DMS114 treated with DMSO at 0.1 percent for 48 hours (cell line): Measurements from ENCODE around the gene ROR2.

Source experiments
- DNase-seq: peaks from one replicate; lab custom pipeline; 2025; ENCODE audit not compliant: unreplicated experiment; lab: John Stamatoyannopoulos, UW

ROR2 gene

DNA sequence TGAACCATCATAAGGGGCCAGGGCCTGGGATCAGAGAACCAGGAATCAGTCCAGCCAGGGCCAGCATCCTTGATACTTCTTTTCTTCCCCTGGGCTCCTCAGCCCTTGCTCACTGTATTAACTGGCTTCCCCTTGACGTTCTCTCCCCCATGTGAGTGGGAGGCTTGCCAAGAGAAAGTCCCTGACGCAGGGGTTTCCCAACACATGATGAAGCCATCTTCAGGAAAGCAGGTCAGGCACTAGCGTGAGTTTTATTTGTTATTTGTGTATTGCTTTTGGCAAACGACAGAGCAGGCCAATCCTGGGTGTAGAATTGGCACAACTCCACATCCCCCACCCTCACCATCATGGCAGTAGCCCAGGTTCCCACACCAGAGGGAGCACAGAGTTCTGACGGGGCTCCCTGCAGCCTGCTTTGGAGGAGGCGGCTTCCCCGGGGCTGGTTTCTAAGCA, 360.9 kb downstream of the ROR2 start:
- DNase-seq = no peak

- DNase-seq = no peak
Observed at GRCh38 chr9:91586282-91586681, 363.7 kb downstream of the ROR2 start.

DNA sequence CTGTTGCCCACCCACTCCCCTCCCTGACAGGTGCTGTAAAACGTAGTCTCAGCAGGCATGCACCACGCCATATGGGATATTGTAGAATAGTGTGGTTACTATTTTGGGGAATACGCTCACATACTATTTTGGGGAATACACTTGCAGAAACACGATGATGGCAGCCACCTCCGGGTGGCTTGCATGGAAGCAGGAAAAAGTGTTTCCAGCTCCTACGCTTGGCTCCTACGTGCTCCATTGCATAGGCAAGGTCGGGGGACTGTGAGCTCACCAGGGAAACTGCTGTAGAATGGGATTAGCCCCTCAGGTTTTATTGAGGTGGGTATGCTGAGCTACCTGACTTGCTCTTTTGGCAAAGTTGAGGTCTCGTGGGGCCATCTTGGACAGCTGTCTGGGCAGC, 366.1 kb downstream of the ROR2 start:
- no peak for DNase-seq

DNA sequence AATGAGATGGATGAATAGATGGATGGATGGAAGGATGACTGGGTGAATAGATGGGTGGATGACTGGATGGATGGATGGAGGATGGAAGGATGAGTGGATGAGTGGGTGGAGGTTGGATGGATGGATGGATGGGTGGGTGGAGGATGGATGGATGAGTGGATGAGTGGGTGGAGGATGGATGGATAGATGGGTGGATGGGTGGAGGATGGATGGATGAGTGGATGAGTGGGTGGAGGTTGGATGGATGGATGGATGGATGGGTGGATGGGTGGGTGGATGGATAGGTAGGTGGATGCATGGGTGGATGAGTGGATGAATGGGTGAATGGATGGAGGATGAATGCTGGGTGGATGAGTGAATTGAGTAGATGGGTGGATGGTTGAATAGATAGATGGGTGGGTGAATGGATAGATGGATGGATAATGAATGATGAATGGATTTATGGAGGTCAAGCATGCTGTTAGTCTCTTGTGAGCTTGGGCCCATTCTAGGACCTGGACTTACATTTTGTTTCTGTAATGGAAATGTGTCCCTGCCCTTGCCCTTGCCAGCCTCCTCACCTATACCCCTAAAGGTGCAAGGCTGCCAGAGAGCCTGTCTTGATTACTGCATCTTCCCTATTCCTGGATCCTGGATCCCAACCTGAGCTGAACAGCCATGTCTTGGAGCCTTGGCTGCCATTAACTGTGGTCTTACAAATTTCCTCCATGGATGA, 366.7 kb downstream of the ROR2 start:
- no peak for DNase-seq

GRCh38 chr9:91582181-91582580, 367.8 kb downstream of the ROR2 start:
- DNase-seq = no peak

GRCh38 chr9:91580136-91580535, 369.9 kb downstream of the ROR2 start:
- no peak for DNase-seq

DNA sequence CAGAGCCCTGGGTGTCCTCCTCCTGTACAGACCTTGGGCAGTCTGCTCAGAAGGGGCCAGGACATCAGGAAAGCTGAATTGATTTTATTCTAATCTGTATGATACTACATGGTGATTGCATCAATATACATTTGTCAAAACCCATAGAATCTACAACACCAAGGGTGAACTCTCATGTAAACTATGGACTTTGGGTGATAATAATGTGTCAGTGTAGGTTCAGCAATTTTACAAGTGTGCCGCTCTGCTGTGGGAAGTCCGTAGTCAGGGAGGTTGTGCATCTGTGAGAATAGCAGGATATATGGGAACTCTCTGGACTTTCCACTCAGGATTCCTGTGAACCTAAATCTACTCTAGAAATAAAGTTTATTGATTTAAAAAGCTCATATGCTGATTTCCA, 371.1 kb downstream of the ROR2 start:
- no peak for DNase-seq

DNA sequence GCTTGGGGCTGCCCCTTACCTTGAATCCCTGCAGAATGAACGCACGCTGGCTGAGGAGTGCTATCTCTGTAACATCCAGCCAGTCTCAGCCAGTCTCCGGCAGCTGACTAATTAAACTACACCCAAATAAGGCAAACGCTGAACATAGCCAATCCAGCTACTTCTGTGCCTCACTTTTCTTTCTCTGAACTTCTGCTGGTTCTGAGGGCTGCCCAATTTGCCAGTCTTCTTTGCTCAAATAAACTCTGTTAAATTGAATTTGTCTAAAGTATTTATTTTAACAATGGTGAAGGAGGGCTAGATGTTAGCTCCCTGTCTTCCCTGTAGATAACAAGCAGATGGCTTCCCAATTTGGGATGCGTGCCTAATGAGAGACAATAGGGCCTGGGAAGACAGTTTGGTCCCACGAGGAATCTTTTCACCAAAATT, 372.4 kb downstream of the ROR2 start:
- DNase-seq = no peak

DNA sequence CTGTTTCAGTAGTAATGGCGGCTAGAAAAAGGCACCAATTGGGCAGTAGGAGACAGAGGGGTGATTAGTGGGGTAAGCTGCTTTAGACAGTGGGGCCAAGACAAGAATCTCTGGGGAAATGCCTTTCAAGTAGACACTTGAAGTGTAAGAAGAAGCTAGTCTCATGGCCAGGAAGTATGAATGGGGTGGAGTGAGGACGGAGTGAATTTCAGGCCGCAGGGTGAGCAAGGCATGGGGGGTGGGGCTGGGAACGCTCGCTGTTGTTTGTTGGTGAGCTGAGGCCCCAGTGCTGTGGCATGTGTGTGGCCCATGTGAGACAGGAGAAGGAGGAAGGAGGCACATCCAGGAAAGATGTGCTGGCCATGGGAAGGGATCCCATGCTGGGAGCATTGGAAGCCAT, 377.2 kb downstream of the ROR2 start:
- no peak for DNase-seq

GRCh38 chr9:91572044-91572443, 378.0 kb downstream of the ROR2 start:
- no peak for DNase-seq

GRCh38 chr9:91571036-91571435, 379.0 kb downstream of the ROR2 start:
- DNase-seq = no peak

DNA sequence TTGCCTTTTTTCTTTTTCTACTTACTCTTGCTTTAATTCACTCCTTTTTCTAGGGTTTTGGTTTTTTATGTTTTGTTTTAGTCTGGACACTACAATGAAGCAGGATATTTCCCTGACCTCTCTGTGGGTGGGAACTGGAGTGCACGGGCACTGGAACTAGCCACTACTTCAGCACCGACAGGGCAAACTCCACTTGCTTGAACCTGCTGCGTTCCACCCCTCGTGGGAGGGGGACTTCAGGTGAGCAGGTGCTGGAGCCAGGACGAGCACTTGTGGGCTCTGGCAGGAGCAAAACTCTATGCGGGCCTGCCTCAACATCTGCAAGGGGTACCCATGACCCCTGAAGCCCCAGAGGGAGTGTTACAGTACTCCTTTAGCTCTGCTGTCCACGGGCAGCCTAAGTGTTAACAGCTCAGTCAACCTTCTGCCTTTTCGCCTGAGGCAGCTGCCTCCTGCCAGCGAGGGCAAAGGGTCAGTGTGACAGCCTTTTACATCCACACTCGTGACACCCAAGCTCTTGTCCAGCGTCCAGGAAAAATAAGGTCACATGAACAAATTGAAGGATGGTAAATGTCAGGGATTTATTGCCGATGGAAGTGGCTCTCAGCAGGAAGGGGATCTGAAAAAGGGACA, 382.3 kb downstream of the ROR2 start:
- no peak for DNase-seq

DNA sequence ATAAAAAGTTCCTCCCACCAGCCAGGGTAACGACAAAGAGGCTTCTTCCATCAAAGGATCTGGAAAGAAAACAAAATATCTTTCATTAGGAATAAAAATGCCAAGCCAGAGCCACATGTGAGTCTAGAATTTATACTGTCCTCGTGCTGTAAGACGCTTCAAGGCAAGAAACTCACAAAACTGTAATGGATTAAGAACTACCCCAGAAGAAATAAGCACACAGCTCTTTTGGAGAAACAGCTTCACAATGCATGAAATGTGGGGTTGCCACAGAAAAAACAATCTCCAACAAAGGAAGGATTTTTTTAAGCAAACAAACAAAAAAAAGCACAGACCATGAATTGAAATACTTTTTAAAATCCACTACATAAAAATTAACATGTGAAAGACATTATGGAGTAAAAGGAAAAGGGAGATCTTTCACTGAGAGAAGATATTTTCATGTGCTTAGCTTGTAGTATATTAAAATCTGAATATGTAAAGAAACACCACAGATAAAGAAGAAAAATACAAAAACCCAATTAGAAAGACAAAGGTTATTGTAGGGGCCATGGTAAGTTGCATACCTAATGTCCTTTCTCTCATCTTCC, 385.9 kb downstream of the ROR2 start:
- DNase-seq = no peak

- DNase-seq = no peak
Observed at GRCh38 chr9:91562416-91562815, 387.6 kb downstream of the ROR2 start.

DNA sequence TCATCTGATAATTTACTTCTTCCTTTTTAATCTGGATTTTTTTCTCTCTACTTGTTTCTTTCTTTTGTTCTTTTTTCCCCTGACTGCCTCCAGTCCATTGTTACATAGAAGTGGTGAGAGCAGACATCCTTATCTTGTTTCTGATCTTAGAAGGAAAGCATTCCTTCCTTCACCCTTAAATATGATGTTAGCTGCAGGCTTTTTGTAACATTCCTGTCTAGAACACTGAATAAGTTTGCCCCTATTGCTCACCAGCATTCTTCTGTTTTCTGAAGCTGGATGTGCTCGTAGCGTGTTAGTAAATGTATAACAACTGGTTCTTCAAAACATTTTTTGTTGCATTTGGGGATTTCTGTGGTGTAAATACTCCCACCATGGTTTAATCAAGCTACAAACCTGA, 389.7 kb downstream of the ROR2 start:
- no peak for DNase-seq

DNA sequence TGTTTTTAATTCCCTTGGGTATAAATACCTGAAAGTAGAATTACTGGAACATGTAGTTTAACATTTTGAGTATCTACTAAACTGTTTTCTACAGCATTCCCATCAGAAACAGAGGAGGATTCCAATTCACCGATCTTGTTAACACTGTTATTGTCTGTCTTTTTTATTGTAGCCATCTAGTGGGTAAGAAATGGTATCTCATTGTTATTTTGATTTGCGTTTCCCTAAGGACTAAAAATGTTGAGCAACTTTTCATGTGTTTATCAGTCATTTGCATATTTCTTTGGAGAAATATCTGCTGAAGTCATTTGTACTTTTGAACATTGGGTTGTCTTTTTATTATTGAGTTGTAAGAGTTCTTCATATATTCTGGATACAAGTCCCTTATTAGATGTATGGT, 391.1 kb downstream of the ROR2 start:
- no peak for DNase-seq

GRCh38 chr9:91558395-91558794, 391.6 kb downstream of the ROR2 start:
- no peak for DNase-seq

DNA sequence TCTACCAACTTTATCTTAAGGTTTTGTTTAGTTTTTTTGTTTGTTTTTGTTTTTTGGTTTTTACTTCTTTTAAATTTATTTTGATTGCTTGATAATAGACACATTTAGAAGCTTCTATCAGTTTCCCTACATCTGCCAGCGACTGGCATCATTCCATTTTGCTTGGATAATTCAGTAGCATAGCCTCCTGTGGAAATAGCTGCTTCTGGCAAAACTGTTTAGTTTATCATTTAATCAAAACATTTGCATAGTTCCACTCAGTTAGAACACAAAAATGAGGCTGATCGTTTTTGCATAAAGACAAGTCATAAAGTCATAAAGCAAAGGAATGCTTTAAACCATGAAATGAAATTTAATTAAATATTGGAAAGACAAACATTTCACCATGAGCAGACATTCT, 392.7 kb downstream of the ROR2 start:
- no peak for DNase-seq

DNA sequence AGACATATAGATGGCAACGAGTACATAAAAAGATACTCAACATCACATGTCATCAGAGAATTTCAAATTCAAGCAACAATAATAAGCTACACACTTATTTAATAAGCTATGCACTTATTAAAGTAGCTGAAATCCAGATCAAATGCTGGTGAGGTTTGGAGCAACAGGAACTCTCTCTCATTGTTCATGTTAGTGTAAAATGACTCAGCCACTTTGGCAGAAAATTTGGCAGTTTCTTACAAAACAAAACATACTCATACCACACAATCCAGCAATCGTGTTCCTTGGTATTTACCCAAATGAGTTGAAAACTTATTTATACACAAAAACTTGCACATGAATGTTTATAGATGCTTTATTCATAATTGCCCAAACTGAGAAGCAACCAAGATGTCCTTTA, 394.9 kb downstream of the ROR2 start:
- DNase-seq = no peak

DNA sequence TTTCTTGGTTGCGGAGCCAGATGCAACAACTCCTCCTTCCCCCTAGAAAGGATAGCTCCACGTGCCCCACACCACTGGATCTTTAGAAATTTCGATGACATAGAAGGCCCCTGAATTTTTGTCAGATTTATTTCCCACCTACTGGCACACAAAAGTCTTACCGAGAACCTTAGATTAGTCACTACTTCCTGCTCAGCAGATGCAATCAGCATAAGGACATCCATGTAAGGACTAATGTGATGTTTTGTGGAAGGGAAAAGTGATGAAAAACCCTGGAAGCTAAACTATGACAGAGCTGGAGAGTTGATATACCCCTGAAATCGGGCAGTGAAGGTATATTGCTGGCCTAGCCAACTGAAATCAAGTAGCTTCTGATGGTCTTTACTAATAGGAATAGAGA, 400.9 kb downstream of the ROR2 start:
- DNase-seq = no peak

GRCh38 chr9:91547081-91547480, 402.9 kb downstream of the ROR2 start:
- DNase-seq = no peak

DNA sequence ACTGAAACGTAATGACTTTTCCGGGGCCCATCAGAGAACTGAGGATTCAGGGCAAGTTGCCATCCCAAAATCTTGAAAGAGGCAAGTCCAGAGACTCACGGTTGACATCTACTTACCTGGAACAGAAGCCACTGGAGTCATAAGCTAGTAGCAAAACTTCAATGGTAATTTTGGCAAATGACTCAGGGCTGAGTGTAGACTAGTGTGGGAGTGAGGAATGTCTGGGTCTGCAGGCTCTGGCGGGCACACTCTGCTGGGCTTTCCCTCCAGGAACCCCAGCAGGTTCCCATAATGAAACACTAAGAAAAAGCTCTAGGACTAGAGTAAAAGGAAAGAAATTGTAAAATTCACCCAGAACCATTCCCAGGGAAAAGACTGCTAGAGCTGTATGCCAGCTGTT, 403.5 kb downstream of the ROR2 start:
- no peak for DNase-seq

DNA sequence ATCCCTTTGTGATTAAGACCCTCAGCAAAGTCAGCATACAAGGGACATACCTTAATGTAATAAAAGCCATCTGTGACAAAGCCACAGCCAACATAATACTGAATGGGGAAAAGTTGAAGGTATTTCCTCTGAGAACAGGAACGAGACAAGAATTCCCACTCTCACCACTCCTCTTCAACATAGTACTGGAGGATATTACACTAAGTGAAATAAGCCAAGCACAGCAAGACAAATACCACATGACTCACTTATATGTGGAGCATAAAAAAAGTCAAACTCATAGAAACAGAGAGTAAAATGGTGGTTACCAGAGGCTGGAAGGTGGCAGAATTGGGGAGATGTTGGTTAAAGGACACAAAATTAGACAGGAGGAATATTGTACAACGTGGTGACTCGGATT, 408.3 kb downstream of the ROR2 start:
- no peak for DNase-seq
